GM18511 (cell line): Measurements from ENCODE around the gene NLRC3.
"Not testable (repeated sequence)": the region's sequence is repeated elsewhere in the genome, so short reads cannot be mapped to it uniquely, and the experiment has no call there.

Experiments used
- ATAC-seq: cut with Tn5 transposase; IDR thresholded peaks from one replicate; pipeline ENCODE4 v1.9.1; 2021; ENCODE audit warnings: mild to moderate bottlenecking, moderate library complexity; ENCODE audit not compliant: unreplicated experiment

The NLRC3 gene

DNA sequence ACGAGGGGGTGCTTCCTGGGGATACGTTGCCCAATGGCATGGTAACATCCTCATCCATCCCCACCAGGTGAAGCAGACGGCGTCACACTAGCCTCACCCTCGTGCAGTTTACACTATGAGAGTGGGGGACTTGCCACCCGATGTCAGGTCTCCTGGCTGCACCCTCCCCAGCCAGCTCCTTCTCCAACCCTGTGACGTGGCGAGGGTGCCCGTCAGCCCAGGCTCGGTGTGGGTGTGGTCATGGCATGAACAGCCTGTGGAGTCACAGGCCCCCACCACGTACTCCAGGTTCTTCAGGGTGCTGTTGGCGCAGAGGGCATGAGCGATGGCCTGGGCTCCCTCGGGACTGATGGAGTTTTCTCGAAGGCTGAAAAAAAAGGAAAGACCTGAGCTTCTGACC lies 28.3 kb downstream of the NLRC3 start:
- no peak for ATAC-seq

DNA sequence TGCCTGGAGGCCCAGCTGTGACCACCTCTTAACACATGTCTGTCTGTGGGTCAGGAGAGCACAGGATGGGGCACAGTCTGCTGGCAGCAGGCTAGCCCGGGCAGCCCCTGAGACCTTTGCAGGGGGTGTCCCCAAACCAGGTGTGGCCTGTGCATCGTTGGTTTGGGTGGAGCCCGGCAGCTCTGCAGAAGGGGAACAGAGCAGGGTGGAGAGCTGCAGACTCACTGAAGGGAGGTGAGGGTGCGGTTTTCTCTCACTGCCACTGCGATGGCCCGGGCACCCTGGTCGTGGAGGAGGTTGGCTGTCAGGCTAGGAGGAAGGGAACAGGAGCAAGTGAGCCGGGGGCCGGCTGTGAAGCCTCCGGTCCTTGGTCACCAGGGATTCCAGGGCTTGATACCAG lies 28.8 kb downstream of the NLRC3 start:
- no peak for ATAC-seq

DNA sequence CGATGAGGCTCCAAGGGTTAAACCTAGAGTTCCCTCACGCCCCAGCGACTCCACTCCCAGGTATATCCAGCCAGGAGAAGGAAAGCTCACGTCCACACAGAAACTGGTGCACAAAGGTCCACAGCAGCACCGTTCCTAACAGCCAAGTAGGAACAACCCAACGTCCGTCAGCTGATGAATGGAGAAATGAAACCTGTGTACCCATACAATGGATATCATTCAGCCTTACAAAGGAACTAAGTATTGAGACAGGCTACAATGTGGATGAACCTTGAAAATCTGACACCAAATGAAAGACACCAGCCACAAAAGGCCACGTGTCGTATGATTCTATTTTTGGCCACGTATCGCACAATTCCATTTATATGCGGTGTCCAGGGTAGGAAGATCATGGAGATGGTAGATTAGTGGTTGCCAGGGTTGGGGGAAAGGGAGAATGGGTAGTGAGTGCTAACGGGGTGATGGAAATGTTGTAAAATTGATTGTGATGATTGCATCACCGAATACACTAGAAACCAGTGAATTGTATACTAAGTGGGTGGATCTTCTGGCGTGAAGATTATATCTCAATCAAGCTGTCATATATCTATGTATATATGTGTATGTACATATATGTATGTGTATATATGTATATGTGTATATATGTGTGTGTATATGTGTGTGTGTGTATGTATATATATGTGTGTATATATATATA lies 30.1 kb downstream of the NLRC3 start:
- no peak for ATAC-seq

DNA sequence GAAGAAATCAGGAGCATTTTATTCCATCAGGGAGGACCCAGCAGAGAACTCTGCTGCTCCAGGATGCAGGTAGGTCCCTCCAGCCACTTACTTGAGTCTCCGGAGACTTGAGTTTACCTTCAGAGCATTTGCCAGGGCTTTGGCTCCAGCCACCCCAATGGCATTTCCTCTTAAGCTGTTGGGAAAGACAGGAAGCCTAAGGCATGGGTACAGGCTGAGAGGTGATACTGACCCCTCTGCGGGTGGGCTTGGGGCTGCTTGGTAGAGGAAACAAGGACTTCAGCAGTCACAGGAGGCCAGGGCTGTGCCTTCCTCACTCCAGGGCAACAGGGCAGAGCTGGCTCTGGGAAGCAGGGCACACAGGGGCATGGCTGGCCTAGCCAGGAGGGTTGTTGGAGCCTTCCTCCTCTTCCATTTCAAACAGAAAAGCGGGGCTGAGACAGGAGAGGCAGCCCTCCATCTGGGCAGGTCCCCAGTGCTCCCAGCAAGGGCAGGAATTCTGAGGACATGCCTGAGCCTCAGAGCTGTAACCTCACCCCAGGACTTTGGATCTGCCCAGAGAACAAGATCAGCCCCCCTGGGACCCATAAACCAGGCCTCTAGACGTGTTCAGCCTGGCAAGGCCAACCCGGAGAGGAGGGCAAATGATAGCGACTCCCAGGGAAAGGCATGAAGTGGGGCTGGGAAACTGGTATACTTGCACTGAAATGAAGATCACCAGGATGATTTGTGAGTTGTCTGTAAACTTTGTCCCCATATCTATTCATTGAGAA lies 34.4 kb downstream of the NLRC3 start:
- ATAC-seq, result no peak

DNA sequence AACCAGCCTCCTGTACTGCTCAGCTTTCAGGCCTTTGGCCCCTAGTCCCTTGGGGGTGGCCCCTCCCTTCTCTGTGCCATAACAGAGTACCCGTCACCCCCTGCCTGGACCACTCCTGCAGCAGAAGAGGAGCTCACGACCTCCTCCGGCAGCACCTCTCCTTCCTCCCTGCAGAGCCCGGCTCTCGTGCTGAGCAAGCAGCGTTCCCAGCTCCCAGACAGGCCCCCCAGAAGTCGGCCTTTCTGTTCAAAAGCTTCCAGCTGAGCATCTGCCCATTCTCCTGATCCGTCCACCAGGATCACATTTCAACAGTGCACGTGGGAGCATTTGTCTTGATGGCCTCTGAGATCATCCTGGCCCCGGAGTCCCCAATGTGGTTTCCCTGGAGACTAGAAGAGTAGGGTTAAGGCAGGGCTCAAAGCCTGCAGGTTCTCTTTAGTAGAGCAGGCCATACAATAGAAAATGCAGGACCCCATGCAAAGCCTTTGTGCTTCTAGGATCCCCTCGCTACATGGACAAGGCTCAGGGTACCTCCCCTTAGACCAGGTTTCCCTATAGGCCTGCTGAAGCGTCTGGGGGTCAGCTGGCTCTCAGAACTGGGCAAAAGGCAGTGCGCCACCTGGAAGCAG lies 35.6 kb downstream of the NLRC3 start:
- ATAC-seq, result no peak

DNA sequence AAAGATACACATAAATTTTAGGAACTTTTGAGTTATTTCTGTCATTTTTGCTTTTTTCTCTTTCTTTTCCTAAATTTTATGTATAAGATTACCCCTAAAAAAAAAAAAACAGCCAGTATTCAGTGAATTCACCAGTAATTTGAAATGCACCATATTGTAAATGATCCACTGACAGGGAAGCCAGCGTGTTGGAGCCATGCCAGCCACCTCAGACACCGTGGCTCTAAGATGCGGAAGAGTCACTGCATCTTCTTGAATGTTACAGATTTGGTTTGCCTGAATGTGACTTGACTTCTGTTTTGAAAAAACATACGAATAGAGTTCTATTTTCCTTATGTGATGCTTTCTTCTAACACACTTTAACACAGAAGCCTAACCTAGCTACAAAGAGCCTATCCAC lies 39.0 kb downstream of the NLRC3 start:
- ATAC-seq, result no peak

DNA sequence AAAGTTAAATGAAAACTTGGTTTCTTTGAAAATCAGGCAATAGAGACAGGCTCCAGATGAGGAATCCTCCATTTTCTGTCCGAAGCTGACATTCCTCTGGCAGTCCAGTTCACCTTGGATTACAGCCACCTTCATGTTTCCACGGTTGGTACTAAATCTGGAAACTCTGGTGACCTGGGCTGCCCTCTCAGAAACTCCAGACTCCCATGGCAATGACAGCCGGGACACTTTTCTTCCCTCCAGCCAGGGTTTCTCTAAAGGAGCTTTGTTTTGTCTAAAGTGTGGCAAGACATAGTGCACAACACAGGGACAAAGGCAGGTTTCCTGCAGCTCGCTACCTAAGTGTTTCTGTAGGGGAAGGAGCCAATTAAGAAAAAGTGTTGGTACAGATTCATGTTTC lies 40.4 kb downstream of the NLRC3 start:
- ATAC-seq, result no peak

DNA sequence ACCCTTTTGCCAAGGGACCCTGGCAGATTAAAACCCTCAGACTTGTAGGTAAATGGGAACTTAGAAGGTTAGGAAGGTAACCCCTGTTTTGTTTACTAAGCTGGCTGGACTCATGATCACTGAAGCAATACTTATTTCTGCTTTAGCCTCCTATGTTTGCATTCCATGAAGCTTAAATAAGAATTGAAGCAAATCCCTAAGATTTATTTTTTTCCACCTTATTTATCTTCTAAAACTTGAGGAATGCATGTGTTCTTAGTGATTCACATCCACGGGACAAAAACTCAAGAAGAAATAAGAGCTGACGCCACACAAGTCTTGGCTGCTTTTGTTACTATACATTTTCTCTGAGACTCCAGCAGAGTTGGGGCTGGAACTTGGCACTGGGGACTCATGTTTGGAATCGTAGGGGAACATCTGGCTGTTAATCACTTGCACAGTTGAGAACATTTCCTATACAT lies 40.9 kb downstream of the NLRC3 start:
- no peak for ATAC-seq

DNA sequence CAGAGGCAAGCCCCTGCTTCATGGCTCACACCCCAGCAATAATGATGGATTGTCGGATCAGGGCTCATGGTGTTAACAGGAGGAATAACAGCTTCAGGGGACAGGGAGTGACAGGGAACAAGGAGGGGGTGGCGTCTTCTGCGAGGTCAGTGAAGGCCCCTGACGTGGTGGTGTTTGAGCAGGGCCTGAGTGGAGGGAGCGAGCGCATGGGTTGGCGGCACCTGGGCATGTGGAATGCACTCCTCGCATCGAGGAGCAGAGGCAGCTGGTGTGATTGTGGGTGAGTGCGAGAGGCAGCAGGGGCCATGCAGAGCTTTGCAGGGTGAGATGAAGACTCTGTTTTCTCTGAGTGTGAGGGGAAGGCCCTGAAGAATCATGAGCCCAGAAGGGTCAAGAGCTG lies 43.1 kb downstream of the NLRC3 start:
- ATAC-seq, result no peak

DNA sequence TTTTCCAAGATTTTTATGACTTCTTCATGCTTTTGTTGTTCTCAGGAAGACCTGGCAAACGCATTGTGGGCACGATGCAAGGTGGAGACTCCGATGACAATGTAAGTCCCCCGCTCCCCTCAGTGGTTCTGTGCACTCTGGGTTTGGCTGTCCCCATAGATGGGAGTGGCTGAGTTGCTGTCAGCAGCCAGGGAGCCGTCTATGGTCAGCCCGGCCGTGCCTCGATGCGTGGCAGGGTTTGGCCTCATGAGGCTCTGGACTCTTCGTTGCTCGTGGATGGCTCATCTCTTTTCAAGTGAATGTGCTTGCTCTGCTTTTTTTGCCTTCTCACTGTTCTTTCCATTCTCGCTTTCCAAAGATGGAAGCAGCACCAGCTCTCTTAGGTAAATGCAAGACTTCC lies 44.5 kb downstream of the NLRC3 start:
- ATAC-seq, result no peak

DNA sequence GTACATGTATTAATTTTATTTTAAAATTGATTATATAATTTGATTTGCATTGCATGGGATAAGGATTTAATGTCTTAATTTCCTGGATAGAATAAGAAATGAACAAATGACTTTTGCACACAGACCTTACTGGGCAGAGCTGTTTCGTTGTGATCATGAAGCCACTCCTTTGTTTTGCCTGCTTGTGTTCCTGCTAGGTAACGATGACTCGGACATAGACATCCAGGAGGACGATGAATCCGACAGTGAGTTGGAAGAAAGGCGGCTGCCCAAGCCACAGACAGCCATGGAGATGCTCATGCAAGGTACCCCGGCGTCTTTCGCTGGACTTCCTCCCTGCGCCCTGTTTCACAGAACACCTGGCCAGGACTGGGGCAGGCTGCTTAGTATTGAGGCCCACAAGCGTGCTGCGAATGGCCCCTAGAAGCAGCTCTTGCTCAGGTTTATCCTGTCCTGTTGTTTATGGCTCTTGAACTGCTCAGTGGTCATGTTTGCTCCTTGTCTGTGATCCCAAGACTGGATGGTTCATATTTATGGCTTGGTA lies 46.8 kb downstream of the NLRC3 start:
- no peak for ATAC-seq

DNA sequence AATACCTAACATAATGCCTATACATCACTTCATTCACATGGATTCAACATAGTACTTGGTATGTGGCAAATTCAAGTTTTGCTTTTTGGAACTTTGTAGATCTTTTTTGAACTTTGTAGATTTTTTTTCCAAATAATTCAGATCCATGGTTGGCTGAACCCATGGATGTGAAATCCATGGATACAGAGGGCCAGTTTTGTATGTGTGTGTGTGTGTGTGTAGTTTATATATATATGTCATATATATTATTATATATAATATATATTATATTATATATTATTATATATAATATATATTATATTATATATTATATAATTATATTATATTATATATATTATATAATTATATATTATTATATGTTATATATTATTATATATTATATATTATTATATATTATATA lies 48.0 kb downstream of the NLRC3 start:
- no peak for ATAC-seq

DNA sequence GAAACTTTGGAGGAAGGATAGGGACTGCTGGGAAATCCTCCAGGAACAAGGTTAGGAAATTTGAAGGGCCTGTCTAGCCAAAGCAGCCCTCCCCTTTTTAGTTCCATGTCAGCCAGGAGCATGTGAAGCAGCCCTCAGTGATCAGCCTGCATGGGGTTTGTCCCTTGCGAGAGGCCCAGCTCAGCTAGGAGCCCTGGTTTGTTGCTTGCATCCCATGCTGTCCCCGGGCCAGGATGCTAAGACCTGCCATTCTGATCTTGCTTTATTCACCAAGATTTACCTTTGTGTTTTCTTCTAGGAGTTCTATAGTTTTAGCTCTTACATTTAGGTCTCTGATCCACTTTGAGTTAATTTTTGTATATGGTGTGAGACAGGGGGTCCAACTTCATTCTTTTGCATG lies 48.8 kb downstream of the NLRC3 start:
- ATAC-seq, result no peak

DNA sequence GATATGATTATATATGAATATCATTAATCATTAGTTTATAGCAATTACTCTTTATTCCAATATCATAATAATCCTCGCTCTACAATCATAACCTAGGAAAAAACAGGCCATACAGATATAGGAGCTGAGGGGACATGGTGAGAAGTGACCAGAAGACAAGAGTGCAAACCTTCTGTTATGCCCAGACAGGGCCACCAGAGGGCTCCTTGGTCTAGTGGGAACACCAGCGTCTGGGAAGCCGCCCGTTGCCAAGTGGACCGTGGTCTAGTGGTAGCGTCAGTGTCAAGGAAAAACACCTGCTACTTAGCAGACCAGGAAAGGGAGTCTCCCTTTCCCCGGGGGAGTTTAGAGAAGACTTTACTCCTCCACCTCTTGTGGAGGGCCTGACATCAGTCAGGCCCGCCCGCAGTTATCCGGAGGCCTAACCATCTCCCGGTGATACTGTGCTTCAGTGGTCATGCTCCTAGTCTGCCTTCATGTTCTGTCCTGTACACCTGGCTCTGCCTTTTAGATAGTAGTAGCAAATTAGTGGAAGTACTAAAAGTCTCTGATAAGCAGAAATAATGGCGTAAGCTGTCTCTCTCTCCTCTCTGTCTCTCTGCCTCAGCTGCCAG lies 49.9 kb downstream of the NLRC3 start:
- not testable (repeated sequence) for ATAC-seq

DNA sequence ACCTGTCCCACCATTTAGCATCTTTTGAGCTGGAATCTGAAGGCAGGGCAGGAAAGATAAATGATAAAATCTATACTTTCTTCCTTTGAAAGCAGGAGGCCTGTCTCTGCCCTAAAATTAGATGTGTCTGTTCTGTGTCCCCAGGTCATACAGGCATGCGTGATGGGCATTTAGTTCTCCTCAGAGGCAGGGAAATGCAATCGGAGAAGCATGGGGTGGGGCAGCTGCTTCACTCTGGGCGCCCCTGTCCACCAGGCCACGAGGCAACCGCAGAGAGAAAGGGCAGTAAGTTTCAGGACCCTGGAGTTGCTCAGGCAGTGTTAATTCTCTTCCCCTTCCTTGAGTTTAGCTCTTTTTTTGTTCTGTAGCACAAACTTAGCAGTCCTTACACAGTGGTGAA lies 51.3 kb downstream of the NLRC3 start:
- no peak for ATAC-seq

DNA sequence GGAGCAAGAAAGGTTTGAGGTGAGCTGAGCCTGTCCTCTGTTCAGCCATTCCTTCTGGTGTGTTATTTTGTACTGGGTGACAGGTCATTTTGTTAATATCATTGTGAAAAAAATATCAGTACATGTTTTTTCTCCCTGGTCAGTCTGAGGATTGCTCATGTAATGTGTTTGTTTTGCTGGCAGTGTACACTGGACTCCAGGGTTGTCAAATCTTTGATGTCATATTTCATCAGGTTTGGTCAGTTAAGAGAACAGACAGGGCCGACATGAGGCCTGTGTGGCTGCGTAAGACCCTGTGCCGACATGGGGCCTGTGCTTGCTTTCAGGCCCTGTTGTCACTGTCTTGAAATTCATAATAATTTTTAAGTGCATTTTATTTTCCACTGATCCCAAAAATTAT lies 53.9 kb downstream of the NLRC3 start:
- no peak for ATAC-seq

DNA sequence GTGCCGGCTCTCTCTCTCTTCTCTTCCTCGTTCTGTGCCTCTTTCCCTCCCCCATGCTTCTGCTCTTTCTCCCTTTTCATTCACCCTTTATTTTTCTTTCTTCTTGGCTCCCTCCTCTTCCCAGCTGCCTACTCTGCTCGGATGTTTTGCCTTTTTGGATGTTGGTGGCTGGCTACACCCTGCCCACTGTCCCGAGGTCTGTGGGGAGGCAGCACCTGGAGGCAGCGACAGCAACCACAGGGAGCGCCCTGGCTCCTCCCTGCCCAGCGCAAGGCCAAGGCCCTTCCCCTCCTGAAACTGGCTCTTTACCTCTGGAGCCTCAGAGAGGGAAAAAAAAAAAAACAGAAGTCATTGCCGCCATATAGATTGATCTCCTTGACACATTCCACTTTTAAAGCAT lies 56.4 kb downstream of the NLRC3 start:
- ATAC-seq, result no peak

DNA sequence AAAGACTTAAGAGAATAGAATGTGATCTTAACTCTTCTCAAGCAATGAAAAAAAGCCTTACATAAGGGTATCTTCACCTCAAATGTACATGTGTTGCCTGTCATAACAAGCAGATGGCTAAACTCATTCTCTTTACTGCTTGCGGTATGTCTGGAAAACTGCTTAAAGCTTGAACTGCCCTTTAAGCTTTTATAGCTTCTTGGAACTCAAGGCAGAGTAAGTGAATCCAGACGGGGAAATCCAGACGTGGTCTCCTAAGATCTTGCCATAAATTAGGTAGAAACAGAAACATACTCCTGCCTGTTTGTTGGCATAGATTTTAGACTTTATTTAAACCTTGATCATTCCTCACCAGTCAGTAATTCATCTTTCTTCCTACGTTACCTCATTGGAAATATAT lies 56.8 kb downstream of the NLRC3 start:
- ATAC-seq, result no peak

DNA sequence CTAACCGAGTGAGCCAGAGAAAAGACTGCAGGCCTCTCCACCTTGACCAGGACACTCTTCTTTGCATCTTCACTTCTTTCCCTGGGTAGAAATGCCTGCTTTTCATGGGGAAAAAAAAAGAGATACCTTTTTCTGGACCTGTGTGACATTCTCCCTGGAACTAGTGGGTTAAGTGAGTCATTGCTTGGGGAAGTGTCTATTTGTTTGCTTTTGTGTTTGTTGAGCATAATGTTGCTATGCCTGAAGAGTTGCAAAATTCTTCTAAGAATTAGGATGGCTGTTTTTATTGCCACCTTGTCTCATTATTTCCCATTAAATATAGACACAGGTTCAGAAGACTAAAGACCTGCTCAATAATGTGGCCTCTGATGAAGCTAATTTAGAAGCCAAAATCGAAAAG lies 57.6 kb downstream of the NLRC3 start:
- ATAC-seq, result no peak

DNA sequence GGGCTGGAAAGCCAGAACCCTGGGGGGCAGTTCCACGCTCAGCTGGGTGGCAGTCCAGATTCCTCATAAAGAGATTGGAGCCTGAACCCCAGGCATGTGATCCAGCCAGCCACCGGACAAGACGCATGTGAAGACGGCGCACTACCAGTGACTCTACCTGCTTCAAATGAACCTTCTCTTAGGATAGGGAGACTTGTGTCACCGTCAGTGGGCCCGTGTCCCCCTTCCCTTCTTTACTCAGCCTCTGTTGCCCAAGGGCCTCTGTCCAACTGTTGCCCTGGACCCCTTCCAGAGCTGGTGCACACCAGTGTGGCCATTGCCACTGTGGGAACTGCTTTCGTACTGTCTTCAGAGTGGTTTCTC lies 58.2 kb downstream of the NLRC3 start:
- no peak for ATAC-seq

DNA sequence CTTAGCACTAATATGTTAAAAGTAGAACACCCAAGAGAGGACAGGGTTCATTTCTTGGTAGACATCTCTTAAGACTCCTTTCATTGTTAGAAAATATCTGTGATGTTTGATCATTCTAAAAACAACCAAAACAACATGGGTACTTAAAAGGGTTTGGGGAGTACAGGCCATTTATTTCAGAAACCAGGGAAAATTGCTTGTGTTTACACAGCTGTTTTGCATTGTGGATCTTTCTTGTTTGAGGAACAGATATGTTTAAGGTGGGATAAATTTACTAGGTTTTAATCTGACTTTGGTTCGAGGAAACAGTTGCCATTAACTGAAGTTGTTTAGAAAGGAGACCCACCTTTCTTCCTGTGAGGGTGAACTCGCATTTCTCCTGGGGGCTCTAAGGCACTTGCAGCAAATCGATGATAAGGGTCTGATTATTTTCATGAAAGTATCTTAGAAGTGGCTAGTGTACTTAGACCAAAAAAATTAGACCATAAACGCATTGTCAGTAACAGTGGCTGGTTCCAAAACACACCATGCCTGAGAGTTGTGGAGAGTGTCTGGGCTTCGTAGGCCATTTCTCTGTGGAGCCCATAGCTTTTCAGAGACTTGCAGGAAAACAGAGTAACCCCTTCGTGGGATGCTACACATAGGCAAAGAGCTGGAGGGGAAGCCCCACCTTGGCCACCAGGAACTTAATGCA lies 58.8 kb downstream of the NLRC3 start:
- no peak for ATAC-seq
